ENCODE data around the gene SPATC1L. TPM values are rescaled to one million over a fixed set of nuclear protein-coding genes. Genes with fewer than 3 reads are reported as not detected.

Gene SPATC1L
- total RNA-seq, 2 experiments from 2014 or later, result 23.2 to 24.2 TPM

GRCh38 chr21:46114963-46115362 lies 69.3 kb downstream of the SPATC1L start:
- Mint-ChIP-seq H3K4me1 (ENCODE audit: low read depth) (no peaks in the 10 kb centered on the region), H3K4me3 (no peak overlapping the region), H3K36me3 (ENCODE audit: low read depth) (peaks cover 11% of the 10 kb centered on the region), H3K9me3 (no peaks in the 10 kb centered on the region), H3K27me3 (no peaks in the 10 kb centered on the region), H3K27ac (no peak overlapping the region)
- POLR2A ChIA-PET, result no interaction called here
- ATAC-seq (no peak), DNase-seq (no peak)
- intact Hi-C loops (cut with micrococcal nuclease), result no loop called here
- TF ChIP-seq CTCF (IDR thresholded peaks at IDR 0.05), result no peak
- CTCF ChIA-PET, result no interaction called here

- H3K9me3 Mint-ChIP-seq, result no peaks in the 10 kb centered on the region
- no peak overlapping the region for H3K4me3 Mint-ChIP-seq
- TF ChIP-seq CTCF (IDR thresholded peaks at IDR 0.05), result no peak
- H3K27me3 Mint-ChIP-seq, result no peaks in the 10 kb centered on the region
- DNase-seq (peak; percentile 0), ATAC-seq (no peak)
- CTCF ChIA-PET, result no interaction called here
- intact Hi-C loops (cut with micrococcal nuclease), result no loop called here
- no peaks in the 10 kb centered on the region for H3K4me1 Mint-ChIP-seq (ENCODE audit: low read depth)
- POLR2A ChIA-PET, result no interaction called here
- H3K36me3 Mint-ChIP-seq (ENCODE audit: low read depth), result peaks cover 12% of the 10 kb centered on the region
- H3K27ac Mint-ChIP-seq, result no peak overlapping the region
Observed at GRCh38 chr21:46113497-46114176, 70.6 kb downstream of the SPATC1L start.

DNA sequence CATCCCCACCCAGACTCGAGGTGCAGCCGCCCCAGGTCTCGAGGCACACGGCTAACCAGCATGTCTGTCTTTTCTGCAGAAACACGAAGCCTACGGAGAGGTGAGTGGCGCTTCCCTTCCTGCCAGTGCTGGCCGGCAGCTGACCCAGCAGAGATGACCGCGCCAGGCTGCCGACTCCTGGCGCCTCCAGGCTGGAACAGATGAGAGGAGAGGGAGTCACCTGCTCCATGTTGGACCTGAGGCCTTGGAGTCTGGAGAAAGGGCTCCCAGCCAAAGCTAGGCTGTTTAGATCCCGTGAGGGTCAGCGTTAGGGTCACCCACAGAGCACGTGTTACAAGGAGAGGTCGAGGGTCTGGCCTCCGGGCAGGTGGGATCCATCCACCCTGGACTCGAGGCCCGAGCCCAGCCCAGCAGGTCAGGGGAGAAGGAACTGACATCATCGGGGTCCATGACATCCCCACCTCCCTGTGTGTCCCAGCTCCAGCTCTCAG lies 71.5 kb downstream of the SPATC1L start:
- peaks cover 6% of the 10 kb centered on the region for H3K9me3 Mint-ChIP-seq
- TF ChIP-seq CTCF (IDR thresholded peaks at IDR 0.05), result no peak
- DNase-seq, result peak; percentile 0
- ATAC-seq, result no peak
- ChIA-PET POLR2A (no interaction called here), CTCF (no interaction called here)
- intact Hi-C loops (cut with micrococcal nuclease), result no loop called here
- H3K27ac Mint-ChIP-seq, result no peak overlapping the region
- H3K36me3 Mint-ChIP-seq (ENCODE audit: low read depth), result peaks cover 15% of the 10 kb centered on the region
- no peaks in the 10 kb centered on the region for H3K4me1 Mint-ChIP-seq (ENCODE audit: low read depth)
- no peak overlapping the region for H3K4me3 Mint-ChIP-seq
- H3K27me3 Mint-ChIP-seq, result no peaks in the 10 kb centered on the region

DNA sequence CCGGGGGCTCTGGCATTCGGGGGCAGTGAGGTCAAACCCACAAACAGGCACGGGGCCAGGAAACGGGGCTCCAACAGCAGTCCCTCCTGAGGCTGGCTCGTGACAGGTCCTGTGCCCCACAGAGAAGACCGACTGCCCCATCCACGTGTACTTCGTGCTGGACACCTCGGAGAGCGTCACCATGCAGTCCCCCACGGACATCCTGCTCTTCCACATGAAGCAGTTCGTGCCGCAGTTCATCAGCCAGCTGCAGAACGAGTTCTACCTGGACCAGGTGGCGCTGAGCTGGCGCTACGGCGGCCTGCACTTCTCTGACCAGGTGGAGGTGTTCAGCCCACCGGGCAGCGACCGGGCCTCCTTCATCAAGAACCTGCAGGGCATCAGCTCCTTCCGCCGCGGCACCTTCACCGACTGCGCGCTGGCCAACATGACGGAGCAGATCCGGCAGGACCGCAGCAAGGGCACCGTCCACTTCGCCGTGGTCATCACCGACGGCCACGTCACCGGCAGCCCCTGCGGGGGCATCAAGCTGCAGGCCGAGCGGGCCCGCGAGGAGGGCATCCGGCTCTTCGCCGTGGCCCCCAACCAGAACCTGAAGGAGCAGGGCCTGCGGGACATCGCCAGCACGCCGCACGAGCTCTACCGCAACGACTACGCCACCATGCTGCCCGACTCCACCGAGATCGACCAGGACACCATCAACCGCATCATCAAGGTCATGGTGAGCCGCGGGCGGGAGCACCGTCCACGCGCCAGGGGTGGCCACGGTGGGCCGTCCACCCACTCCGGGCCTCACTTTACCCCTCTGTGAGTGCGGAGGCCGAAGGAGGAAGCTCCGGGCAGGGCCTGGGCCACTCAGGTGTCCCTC lies 72.2 kb downstream of the SPATC1L start:
- Mint-ChIP-seq H3K9me3 (peaks cover 8% of the 10 kb centered on the region), H3K36me3 (ENCODE audit: low read depth) (peaks cover 15% of the 10 kb centered on the region), H3K27me3 (no peaks in the 10 kb centered on the region), H3K4me1 (ENCODE audit: low read depth) (no peaks in the 10 kb centered on the region), H3K27ac (no peak overlapping the region), H3K4me3 (no peak overlapping the region)
- CTCF ChIA-PET, result no interaction called here
- no peak for TF ChIP-seq CTCF (IDR thresholded peaks at IDR 0.05)
- DNase-seq (no peak), ATAC-seq (no peak)
- POLR2A ChIA-PET, result no interaction called here
- intact Hi-C loops (cut with micrococcal nuclease), result no loop called here

GRCh38 chr21:46111193-46111571 lies 73.1 kb downstream of the SPATC1L start:
- TF ChIP-seq CTCF (IDR thresholded peaks at IDR 0.05), result no peak
- no peak for ATAC-seq
- POLR2A ChIA-PET, result no interaction called here
- DNase-seq, result no peak
- Mint-ChIP-seq H3K9me3 (peaks cover 10% of the 10 kb centered on the region), H3K27me3 (no peaks in the 10 kb centered on the region), H3K36me3 (ENCODE audit: low read depth) (peaks cover 15% of the 10 kb centered on the region), H3K4me3 (no peak overlapping the region), H3K4me1 (ENCODE audit: low read depth) (no peaks in the 10 kb centered on the region), H3K27ac (no peak overlapping the region)
- intact Hi-C loops (cut with micrococcal nuclease), result no loop called here
- CTCF ChIA-PET, result no interaction called here

Measured in activated CD8-positive, alpha-beta T cell treated with anti-CD3 and anti-CD28 coated beads for 36 hours (primary cell).